A673 (cell line): Measurements from ENCODE around the gene ATP6AP1. TPM values are rescaled to one million over a fixed set of nuclear protein-coding genes. Genes with fewer than 3 reads are reported as not detected.

Experiments
- BruUV-seq: library from RNA; stranded (reverse); fragments of 400-500 nt; replicated peaks from 2 replicates; lab custom pipeline; 2021; lab: Mats Ljungman, UMichigan
- CTCF ChIA-PET: fragments of 300-600 bp; sonication (Branson Sonifier 250); formaldehyde crosslinking; loops from one replicate; lab custom pipeline; 2022; ENCODE audit warnings: antibody characterized with exemption; lab: Charles Lee
- POLR2A ChIA-PET: fragments of 300-600 bp; sonication (Branson Sonifier 250); formaldehyde crosslinking; loops from one replicate; lab custom pipeline; 2022; ENCODE audit warnings: antibody characterized with exemption; ENCODE audit not compliant: low non-redundant PET; lab: Charles Lee
- DNase-seq: peaks from one replicate; pipeline ENCODE4 v3.0.0-alpha.2; 2015; ENCODE audit warnings: low spot score
- H3K27ac ChIP-seq: fragments of 200-600 bp; sonication (generic); 2 replicates; pipeline ENCODE4 v1.5.1; 2016; ENCODE audit warnings: mixed run types, low read depth, mild to moderate bottlenecking, mixed read lengths, antibody characterized with exemption, low read length; ENCODE audit not compliant: poor library complexity, severe bottlenecking
- H3K27me3 ChIP-seq: fragments of 200-600 bp; sonication (generic); replicated peaks from 2 replicates; pipeline ENCODE4 v1.6.1; 2017; ENCODE audit warnings: mixed run types, low read depth, mild to moderate bottlenecking, mixed read lengths, antibody characterized with exemption, low read length; ENCODE audit not compliant: insufficient read depth, poor library complexity
- H3K36me3 ChIP-seq: fragments of 200-600 bp; sonication (generic); 2 replicates; pipeline ENCODE4 v1.6.1; 2016; ENCODE audit warnings: mixed run types, mild to moderate bottlenecking, mixed read lengths, antibody characterized with exemption, low read length; ENCODE audit not compliant: insufficient read depth, poor library complexity, severe bottlenecking
- H3K4me1 ChIP-seq: fragments of 200-600 bp; sonication (generic); 2 replicates; pipeline ENCODE4 v1.6.1; 2017; ENCODE audit warnings: mixed run types, mild to moderate bottlenecking, mixed read lengths, antibody characterized with exemption, low read length; ENCODE audit not compliant: insufficient read depth, poor library complexity, severe bottlenecking
- H3K4me3 ChIP-seq: fragments of 200-600 bp; sonication (generic); 2 replicates; pipeline ENCODE4 v1.5.1; 2016; ENCODE audit warnings: low read depth, mixed run types, mild to moderate bottlenecking, mixed read lengths, low read length; ENCODE audit not compliant: poor library complexity, severe bottlenecking
- H3K9me3 ChIP-seq: fragments of 200-600 bp; sonication (generic); 2 replicates; pipeline ENCODE4 v1.6.1; 2016; ENCODE audit warnings: mixed run types, low read depth, mild to moderate bottlenecking, mixed read lengths, antibody characterized with exemption, low read length; ENCODE audit not compliant: poor library complexity, severe bottlenecking
- EZH2 ChIP-seq: fragments of 200-600 bp; sonication (generic); IDR thresholded peaks from 2 replicates; pipeline ENCODE4 v1.6.1; 2017; ENCODE audit warnings: borderline replicate concordance, low read depth, mild to moderate bottlenecking, mixed read lengths, antibody characterized with exemption, low read length; ENCODE audit not compliant: poor library complexity, severe bottlenecking
- intact Hi-C: fragments of 100-400 bp; cut with micrococcal nuclease; formaldehyde crosslinking; loops from one replicate; pipeline ENCODE4 v1.10.0; 2022; ENCODE audit not compliant: unreplicated experiment
- total RNA-seq: library from RNA; stranded (reverse); gene quantifications from 2 replicates; pipeline ENCODE4 v1.2.3, GENCODE V29; 2021
- TF ChIP-seq, protein P1 (sequence below): fragments of 300-800, 200-600 bp; sonication (generic); conservative IDR thresholded peaks from 2 replicates; pipeline ENCODE4 v1.5.1; 2017; ENCODE audit warnings: low read depth, mild to moderate bottlenecking, antibody characterized with exemption, low read length, moderate library complexity, mixed read lengths

ATP6AP1 gene
- total RNA-seq, 1 experiment from 2014 or later: 77.1 TPM

DNA sequence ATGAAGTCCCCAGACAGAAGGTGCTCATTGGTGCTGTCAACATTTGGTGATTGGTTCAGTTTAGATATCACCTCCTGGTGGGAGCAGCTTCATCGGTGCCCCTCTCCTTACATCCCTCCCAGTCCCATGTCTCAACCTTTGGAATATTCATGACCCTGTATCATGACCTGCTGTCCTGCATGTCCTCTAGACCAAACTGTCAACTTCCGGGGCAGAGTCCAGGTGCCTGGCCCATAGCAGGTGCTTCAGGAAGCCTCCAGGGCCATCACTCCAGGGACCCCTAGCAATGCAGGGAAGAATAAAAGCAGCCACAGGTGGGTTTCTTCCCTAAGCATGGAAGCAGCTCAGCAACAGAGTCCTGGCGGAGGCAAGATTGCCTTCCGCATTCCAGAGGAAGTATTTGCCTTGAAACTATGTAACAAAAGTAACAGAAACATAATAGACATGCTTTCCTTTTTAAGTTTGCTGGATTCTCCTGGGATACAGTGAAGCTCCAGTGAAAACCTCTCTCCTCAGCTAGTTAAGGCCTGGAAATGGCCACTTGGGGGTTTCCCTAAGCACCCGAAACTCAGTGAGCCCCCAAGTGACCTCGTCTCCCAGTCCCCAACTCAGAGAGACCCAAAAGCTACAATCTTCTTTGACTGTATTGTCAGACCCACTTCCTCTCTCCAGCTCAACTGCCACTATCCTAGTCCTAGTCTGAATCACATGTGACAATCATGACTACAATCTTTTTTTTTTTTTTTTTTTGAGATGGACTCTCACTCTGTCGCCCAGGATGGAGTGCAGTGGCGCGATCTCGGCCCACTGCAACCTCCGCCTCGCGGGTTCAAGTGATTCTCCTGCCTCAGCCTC is 1.3 kb upstream of the ATP6AP1 start:
- no peak overlapping the region for H3K4me3 ChIP-seq
- no peak for TF ChIP-seq EZH2
- TF ChIP-seq, protein P1, sequence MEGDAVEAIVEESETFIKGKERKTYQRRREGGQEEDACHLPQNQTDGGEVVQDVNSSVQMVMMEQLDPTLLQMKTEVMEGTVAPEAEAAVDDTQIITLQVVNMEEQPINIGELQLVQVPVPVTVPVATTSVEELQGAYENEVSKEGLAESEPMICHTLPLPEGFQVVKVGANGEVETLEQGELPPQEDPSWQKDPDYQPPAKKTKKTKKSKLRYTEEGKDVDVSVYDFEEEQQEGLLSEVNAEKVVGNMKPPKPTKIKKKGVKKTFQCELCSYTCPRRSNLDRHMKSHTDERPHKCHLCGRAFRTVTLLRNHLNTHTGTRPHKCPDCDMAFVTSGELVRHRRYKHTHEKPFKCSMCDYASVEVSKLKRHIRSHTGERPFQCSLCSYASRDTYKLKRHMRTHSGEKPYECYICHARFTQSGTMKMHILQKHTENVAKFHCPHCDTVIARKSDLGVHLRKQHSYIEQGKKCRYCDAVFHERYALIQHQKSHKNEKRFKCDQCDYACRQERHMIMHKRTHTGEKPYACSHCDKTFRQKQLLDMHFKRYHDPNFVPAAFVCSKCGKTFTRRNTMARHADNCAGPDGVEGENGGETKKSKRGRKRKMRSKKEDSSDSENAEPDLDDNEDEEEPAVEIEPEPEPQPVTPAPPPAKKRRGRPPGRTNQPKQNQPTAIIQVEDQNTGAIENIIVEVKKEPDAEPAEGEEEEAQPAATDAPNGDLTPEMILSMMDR: no peak
- no peaks in the 10 kb centered on the region for H3K27me3 ChIP-seq
- BruUV-seq: no TSS peak
- no peaks in the 10 kb centered on the region for H3K9me3 ChIP-seq
- ChIA-PET POLR2A (no interaction called here), CTCF (no interaction called here)
- no peak for DNase-seq
- intact Hi-C loops: no loop called here
- H3K36me3 ChIP-seq: peaks cover 4% of the 10 kb centered on the region
- no peak overlapping the region for H3K27ac ChIP-seq
- H3K4me1 ChIP-seq: peaks cover 5% of the 10 kb centered on the region

DNA sequence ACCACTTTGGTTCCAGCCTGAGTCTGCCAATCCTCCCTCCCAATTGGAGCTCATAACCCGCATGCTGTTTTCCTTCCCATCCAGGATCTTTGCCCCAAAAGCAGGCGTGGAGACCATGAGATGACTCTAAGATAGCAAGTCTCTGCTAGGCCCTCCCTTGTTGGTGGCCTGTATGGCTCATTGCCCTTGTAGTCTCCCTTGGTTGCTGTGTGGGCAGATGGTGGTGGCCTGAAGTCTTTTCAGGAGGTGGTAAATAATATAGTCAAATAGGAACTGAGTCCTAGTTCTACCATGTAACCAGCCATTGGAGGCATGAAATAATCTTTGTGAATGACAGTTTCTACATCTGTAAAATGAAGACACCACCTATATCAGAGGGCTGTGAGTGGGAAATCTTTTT is 1.2 kb downstream of the ATP6AP1 start:
- CTCF ChIA-PET: no interaction called here
- TSS peak; percentile 74 for BruUV-seq
- Histone ChIP-seq H3K9me3 (no peaks in the 10 kb centered on the region), H3K27ac (no peak overlapping the region), H3K27me3 (no peaks in the 10 kb centered on the region), H3K4me1 (peaks cover 5% of the 10 kb centered on the region), H3K4me3 (peak overlapping the region; percentile 73), H3K36me3 (peaks cover 8% of the 10 kb centered on the region)
- POLR2A ChIA-PET: no interaction called here
- TF ChIP-seq, protein P1: no peak
- no peak for TF ChIP-seq EZH2
- DNase-seq: no peak
- intact Hi-C loops: no loop called here

DNA sequence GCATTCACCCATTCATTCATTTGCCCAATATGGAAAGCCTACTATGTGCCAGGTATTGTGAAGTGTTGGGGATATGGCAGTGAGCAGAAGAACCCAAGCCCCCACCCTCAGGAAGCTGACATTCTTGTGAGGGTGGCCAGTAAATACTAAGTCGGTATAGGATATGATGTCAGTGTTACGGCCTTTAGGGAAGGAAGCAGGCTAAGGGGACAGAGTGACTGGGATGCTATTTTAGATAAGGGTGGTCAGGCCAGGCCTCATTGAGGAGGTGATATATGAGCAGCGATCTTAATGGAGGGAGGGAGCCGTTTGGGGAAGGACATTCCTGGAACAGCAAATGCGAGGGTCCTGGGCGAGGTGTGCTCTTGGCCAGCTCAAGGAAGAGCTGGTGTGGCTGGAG is 2.0 kb downstream of the ATP6AP1 start:
- H3K9me3 ChIP-seq: no peaks in the 10 kb centered on the region
- no TSS peak for BruUV-seq
- POLR2A ChIA-PET: no interaction called here
- H3K4me1 ChIP-seq: peaks cover 5% of the 10 kb centered on the region
- H3K27ac ChIP-seq: no peak overlapping the region
- H3K4me3 ChIP-seq: no peak overlapping the region
- DNase-seq: no peak
- TF ChIP-seq, protein P1: no peak
- TF ChIP-seq EZH2: no peak
- intact Hi-C loops: no loop called here
- no peaks in the 10 kb centered on the region for H3K27me3 ChIP-seq
- H3K36me3 ChIP-seq: peaks cover 8% of the 10 kb centered on the region
- CTCF ChIA-PET: no interaction called here
